A673 (cell line): Measurements from ENCODE around the gene ASAP3.

ENCODE experiments used
- EZH2 ChIP-seq: fragments of 200-600 bp; sonication (generic); IDR thresholded peaks from 2 replicates; pipeline ENCODE4 v1.6.1; 2017; ENCODE audit warnings: borderline replicate concordance, low read depth, mild to moderate bottlenecking, mixed read lengths, antibody characterized with exemption, low read length; ENCODE audit not compliant: poor library complexity, severe bottlenecking
- TF ChIP-seq, protein P1 (sequence below): fragments of 300-800, 200-600 bp; sonication (generic); conservative IDR thresholded peaks from 2 replicates; pipeline ENCODE4 v1.5.1; 2017; ENCODE audit warnings: low read depth, mild to moderate bottlenecking, antibody characterized with exemption, low read length, moderate library complexity, mixed read lengths

DNA sequence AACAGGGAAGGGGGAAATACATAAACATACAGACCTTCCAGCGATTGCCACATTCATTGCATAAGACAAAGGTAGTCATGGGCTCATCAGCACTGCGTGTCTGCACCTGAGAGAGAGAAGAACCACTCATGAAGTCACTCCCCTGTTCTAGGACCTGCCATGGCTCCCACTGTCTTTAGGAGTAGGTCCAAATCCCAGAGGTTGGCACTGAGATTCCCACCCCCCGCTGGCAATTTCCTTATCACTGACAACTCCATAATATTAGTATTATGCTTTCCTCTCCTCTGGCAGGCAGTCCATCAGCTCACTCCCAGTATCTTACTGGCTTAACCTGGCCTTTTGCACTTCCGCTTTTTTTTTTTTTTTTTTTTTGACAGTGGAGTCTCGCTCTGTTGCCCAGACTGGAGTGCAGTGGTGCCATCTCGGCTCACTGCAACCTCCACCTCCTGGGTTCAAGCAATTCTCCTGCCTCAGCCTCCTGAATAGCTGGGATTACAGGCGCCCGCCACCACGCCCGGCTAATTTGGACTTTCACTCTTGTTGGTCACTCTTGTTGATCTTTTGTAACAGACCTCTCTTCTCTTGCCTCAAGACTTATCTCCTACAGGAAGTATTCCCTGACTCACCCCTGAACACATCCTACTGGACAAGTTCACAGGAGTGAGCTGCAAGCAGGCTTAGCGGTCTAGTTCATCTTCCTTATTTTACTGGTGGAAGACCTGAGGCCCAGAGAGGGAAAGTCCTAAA lies 99.5 kb downstream of the ASAP3 start:
- TF ChIP-seq, protein P1, sequence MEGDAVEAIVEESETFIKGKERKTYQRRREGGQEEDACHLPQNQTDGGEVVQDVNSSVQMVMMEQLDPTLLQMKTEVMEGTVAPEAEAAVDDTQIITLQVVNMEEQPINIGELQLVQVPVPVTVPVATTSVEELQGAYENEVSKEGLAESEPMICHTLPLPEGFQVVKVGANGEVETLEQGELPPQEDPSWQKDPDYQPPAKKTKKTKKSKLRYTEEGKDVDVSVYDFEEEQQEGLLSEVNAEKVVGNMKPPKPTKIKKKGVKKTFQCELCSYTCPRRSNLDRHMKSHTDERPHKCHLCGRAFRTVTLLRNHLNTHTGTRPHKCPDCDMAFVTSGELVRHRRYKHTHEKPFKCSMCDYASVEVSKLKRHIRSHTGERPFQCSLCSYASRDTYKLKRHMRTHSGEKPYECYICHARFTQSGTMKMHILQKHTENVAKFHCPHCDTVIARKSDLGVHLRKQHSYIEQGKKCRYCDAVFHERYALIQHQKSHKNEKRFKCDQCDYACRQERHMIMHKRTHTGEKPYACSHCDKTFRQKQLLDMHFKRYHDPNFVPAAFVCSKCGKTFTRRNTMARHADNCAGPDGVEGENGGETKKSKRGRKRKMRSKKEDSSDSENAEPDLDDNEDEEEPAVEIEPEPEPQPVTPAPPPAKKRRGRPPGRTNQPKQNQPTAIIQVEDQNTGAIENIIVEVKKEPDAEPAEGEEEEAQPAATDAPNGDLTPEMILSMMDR, result no peak
- no peak for TF ChIP-seq EZH2
